Activated T-cell treated with anti-CD3 and anti-CD28 coated beads for 24 hours (primary cell): Measurements from ENCODE around the gene IMPA2.
"Not testable (repeated sequence)": the region's sequence is repeated elsewhere in the genome, so short reads cannot be mapped to it uniquely, and the experiment has no call there.

Experiments
- DNase-seq: peaks from one replicate; pipeline ENCODE4 v3.0.0-alpha.2; 2020; ENCODE audit warnings: low read depth

IMPA2 gene

GRCh38 chr18:11962597-11962996 lies 18.7 kb upstream of the IMPA2 start:
- DNase-seq: no peak

GRCh38 chr18:11963991-11964484 lies 17.3 kb upstream of the IMPA2 start:
- DNase-seq: no peak

GRCh38 chr18:11969904-11970835 lies 11.1 kb upstream of the IMPA2 start:
- no peak for DNase-seq

GRCh38 chr18:11970836-11971226 lies 10.5 kb upstream of the IMPA2 start:
- DNase-seq: not testable (repeated sequence)

- no peak for DNase-seq
These were observed 8.7 kb upstream of the IMPA2 start for GRCh38 chr18:11972371-11973174.

- no peak for DNase-seq
These were observed 6.5 kb upstream of the IMPA2 start for GRCh38 chr18:11974741-11975325.

GRCh38 chr18:11975723-11976122 lies 5.6 kb upstream of the IMPA2 start:
- no peak for DNase-seq

GRCh38 chr18:11976315-11977152 lies 4.8 kb upstream of the IMPA2 start:
- DNase-seq: no peak

- DNase-seq: no peak
These were observed 4.2 kb upstream of the IMPA2 start for GRCh38 chr18:11977153-11977466.

- DNase-seq: no peak
These were observed 2.4 kb upstream of the IMPA2 start for GRCh38 chr18:11978956-11979355.

- peak; percentile 7 for DNase-seq
These were observed 1.2 kb upstream of the IMPA2 start for GRCh38 chr18:11980163-11980493.

GRCh38 chr18:11980494-11981191 lies 664 bp upstream of the IMPA2 start:
- DNase-seq: peak; percentile 97

- DNase-seq: no peak
These were observed 448 bp downstream of the IMPA2 start for GRCh38 chr18:11981543-11982366.

- DNase-seq: no peak
These were observed 1.7 kb downstream of the IMPA2 start for GRCh38 chr18:11982981-11983380.

- no peak for DNase-seq
These were observed 2.3 kb downstream of the IMPA2 start for GRCh38 chr18:11983592-11983991.

- no peak for DNase-seq
These were observed 2.8 kb downstream of the IMPA2 start for GRCh38 chr18:11984091-11984490.

GRCh38 chr18:11985586-11985985 lies 4.3 kb downstream of the IMPA2 start:
- DNase-seq: no peak

- no peak for DNase-seq
These were observed 4.8 kb downstream of the IMPA2 start for GRCh38 chr18:11986061-11986460.

- no peak for DNase-seq
These were observed 6.2 kb downstream of the IMPA2 start for GRCh38 chr18:11987527-11987926.

GRCh38 chr18:11989174-11989573 lies 7.9 kb downstream of the IMPA2 start:
- DNase-seq: no peak
